GM21786 (cell line): Measurements from ENCODE around the gene ZFAND3.

Experiments
- ATAC-seq: cut with Tn5 transposase; IDR thresholded peaks from one replicate; pipeline ENCODE4 v1.9.1; 2021; ENCODE audit not compliant: unreplicated experiment

ZFAND3 gene

DNA sequence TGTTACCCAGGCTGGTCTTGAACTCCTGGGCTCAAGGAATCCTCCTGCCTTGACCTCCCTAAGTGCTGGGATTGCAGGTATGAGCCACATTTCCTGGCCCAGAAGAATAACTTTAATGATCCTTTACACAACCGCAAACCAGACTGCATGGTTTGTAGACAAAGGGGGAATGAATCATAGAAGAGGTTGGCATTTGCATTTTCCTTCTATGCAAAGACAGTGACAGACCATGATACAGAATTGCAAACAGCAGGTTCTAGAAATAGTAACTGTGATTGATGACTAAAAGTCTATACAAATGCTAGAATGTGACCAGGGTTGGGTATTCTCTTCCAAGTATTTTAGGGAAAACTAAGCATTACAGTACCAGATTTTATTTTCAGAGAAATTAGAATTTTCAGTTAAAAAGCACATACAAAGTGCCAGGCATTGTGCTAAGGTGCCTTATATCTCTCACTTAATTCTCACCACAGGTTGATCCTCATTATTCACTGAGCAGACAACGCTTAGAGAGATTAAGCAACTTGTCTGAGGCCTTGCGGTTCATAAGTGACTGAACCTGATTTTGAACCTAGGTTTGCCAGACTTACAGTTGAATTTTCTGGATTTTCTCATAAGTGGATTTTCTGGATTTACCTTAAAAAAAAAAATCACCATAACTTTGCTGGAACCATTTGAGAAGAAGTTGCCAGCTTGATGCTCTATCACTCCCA is 146.6 kb downstream of the ZFAND3 start:
- ATAC-seq, result peak; percentile 48

DNA sequence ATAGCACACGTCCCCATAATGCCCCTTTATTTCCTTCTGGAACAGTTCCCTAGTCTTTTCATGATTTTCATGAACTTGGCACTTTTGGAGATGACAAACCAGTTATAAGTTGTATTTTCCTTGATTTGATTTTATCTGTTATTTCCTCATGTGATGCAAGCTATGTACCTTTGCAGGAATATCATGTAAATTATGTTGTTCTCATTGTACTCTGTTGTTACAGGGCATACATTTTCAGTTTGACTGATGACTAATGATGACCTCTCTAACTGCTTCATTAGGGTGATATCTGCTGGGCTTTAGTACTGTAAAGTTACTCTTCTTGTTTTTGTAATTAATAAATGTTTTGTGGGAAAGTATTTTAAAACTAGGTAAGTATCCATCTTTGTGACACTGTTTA is 147.3 kb downstream of the ZFAND3 start:
- ATAC-seq, result no peak

DNA sequence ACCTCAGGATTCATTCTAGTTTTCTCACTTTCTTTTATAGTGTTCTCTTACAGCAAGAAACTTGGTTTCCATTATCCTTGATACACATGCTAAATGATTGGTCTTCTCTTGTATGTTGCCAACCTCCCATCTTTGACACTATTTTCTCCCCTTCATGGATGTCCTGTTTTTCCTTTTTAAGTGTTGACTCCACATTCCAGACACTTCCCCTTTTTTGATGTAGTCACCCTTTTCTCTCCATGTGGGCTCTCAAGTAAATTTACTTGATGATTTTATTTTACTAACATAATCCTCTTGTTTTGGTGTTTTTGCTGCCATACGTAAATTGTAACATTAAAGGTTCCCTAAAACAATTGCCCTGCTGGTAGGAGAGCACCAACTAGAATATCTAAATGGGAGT is 148.1 kb downstream of the ZFAND3 start:
- no peak for ATAC-seq

DNA sequence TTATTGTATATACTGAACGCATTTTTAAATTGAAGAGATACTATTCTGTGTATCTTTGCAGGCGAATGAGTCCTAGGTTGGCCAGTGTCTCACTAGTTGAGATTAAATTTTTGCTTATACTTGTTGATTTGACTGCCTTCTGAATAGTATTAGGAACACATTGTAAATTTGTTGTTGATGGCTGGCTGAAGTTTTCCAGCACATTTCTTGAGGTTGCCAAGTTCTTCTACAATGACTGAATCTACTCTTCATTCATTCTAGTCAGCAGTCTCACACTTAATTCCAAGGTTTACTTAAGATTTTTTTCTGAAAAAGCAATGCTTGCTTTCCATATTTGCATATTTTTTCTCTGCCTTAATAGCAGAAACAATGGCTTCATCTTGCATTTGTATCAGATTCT is 151.7 kb downstream of the ZFAND3 start:
- ATAC-seq, result no peak

DNA sequence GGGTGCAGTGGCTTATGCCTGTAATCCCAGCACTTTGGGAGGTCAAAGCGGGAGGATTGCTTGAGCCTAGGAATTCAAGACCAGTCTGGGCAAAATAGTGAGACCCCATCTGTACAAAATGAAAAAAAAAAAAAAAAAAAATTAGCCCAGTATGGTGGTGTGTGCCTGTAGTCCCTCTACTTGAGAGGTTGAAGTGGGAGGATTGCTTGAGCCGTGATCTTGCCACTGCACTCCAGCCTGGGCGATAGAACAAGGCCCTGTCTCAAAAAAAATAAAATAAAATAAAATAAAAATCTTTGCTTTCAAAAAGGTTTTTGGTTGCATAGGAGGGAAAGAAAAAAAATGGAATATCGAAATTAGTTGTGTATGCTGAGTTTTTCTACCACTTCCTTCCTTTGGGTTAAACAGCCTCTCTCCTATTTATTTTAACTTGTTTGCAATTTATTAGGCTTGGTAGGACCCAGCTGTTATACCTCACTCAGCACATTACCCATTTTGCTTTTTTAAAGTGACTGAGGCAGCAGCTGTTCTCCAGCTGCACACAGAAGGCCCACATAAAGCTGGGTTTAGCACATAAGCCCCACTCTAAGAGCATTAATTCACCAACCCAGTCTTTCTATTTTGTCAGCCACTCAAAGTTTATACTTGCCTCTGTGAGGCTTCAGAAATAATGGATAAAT is 152.3 kb downstream of the ZFAND3 start:
- no peak for ATAC-seq

DNA sequence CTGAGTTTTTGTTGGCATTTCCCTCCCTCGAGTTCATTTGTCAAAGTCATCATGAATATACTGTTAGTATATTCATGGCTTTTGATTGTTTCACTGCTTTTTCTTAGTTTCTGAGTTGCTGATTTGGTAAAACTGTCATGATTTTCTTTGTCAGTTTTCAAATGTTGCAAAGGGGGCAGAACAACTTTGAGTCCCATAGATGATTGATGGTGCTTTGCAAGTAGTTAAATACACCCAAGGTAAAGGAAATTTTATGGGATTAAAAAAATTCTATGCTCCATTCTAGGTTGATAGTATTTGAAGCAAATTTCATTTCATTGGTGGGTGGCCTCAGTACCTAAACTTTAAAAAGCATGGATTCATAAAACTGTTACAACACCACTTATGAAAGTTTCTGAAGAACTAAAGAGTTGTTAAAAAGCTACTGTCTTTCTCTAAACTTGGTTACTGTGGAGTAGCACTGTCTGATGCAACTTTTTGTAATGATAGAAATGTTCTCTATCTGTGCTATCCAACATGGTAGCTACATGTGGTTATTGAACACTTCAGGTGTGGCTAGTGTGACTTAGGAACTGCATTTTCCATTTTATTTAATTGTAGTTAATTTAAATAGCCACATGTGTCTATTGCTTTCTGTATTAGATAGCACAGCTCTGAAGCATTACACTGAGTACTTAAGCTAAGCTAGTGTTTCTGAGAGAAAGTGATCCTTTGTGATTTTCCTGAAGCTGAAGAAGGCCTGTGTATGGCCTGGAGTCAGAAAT is 153.6 kb downstream of the ZFAND3 start:
- no peak for ATAC-seq

DNA sequence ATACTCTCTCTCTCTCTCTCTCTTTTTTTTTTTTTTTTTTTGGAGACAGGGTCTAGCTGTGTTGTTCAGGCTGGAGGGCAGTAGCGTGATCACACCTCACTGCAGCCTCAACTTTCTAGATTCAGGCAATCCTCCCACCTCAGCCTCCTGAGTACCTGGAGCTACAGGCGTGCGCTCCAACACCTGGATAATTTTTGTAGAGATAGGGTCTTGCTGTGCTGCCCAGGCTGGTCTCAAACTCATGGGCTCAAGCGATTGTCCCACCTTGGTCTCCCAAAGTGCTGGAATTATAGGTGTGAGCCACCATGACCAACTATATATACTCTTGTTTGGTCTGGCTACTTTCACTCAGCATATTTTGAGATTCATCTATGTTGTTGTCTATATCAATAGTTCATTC is 154.9 kb downstream of the ZFAND3 start:
- no peak for ATAC-seq

DNA sequence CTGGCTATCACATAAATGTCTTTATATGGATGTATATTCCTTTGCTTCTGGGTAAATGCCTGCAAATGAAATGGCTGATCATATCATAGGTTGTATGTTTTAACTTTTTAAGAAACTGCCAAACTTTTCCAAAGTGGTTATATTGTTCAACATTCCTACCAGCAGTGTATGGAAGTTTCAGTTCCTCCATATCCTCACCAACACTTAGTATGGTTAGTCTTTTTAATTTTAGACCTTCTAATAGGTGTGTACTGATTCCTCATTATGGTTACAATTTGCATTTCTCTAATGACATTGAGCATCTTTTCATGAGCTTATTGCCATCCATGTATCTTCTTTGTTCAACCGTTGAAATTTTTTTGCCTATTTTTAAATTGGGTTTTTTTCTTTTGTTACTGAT is 155.4 kb downstream of the ZFAND3 start:
- ATAC-seq, result no peak

DNA sequence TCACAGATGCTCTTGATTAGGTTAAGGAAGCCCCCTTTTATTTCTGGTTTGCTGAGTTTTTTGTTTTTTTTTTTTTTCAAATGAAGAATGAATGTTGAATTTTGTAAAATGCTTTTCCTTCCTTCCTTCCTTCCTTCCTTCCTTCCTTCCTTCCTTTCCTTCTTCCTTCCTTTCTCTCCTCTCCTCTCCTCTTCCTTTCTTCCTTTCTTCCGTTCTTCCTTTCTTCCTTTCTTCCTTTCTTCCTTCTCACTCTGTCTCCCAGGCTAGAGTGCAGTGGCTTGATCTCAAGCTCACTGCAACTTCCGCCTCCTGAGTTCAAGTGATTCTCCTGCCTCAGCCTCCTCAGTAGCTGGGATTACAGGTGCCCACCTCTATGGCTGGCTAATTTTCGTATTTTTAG is 158.2 kb downstream of the ZFAND3 start:
- ATAC-seq, result no peak

DNA sequence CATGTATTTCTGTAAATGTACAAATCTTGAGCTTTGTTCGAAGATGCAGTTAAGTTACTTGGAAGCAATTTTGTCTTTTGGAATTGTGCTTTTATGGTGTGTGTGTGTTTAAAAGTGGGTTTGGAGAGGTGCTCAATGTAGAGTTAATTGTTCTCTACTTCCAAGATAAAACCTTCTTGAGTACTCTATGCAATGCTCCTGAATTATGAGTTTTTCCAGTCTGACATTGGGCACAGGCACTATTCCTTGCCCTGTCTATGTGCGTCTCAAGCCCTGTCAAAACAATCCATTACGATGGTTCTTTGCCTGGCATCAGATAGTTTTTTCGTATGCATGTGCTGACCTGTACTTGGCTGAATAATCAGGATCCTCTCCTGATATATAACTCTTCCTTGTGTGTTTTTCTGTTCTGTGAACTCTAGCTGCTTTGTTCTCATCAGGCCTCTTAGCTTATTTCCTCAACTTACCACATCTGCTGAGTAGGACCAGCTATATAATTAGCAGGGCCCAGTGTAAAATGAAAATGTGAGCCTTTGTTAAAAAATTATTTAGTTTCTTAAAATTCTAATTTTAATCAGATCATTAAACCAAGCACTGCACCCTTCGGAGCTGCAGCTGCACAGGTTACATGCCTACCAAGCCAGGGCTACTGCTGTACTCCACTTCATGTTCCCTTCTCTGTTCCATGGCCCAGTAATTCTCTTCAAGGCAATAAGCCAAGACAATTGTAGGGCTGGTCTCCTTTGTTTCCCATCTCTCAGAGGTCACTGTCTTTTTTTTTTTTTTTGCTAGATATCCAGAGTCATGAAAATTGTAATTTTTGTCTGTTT is 160.1 kb downstream of the ZFAND3 start:
- no peak for ATAC-seq

DNA sequence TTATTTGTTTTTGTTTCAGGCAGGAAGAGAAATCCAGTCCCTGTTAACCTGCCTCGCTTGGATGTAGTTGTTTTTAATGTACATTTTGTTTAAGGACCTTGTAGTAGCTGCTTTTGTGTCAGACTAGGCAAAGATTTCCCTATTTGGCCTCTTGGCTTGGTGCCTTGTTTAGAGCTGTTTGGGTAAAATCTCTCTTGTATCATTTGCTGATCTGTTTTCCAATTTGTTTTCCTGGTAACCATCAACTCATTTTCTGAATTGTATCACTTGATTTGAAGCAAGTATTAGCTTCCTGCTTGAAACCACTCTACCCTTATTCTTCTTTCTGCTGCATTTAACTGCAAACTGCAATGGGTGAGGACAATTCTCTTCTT is 160.7 kb downstream of the ZFAND3 start:
- no peak for ATAC-seq

DNA sequence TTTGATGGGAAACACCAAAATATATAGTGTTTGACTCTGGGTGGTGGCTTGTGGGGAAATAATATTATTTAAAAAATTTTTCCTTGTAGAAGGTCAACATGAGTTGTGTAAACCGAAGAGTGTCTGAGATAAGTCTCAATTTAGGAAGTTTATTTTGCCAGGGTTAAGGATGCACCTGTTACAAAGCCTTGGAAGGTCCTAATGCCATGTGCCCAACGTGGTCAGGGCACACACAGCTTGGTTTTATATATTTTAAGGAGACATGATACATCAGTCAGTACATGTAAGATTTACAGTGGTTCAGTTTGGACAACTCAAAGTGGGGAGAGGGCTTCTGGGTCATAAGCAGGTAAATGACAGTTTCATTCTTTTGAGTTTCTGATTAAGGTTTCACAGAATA is 162.1 kb downstream of the ZFAND3 start:
- no peak for ATAC-seq

DNA sequence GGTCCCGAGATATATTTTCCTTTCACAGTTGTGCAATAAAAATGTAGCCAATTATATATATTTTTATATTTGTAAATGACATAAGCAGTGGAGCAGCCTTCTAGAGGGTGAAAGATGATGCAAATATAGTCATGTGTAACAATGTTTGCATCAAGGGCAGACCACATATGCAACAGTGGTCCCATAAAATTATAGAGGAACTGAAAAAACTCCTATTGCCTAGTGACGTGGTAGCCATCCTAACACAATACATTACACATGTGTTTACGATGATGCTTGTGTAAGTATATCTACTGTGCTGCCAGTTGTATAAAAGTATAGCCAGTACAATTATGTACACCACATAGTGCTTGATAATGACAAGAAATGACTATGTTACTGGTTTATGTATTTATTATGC is 162.8 kb downstream of the ZFAND3 start:
- no peak for ATAC-seq

DNA sequence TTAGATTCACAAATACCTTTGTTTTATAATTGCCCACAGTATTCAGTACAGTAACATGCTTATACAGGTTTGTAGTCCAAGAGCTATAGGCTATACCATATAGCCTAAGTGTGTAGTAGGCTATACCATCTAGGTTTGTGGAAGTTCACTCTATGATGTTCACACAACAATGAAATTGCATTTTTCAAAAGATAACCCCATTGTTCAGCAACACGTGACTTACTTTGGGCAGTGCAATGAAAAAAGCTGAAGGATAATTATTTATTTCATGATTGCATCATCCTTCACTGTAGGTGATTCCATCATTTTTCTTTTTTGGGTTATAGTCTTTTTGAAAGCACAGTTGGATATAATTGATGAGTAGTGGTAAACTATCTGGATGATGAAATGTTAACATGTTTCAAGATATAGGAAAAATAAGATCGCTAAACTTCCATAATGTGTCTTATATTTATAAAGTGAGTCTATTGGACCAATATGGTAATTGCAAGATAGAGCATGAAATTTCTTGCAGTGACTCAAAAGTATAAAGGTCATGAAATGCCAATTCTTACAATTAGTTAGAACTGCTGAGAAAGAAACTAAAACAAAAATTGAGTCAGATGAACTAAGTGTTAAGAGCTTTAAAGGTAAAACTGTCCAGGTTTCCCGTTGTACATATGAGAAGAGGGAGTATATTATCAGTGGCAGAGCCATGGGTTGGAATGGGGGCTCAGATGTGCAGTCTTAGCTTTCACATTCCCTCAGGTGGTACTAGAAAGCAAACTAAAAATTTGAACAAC is 164.4 kb downstream of the ZFAND3 start:
- ATAC-seq, result no peak

DNA sequence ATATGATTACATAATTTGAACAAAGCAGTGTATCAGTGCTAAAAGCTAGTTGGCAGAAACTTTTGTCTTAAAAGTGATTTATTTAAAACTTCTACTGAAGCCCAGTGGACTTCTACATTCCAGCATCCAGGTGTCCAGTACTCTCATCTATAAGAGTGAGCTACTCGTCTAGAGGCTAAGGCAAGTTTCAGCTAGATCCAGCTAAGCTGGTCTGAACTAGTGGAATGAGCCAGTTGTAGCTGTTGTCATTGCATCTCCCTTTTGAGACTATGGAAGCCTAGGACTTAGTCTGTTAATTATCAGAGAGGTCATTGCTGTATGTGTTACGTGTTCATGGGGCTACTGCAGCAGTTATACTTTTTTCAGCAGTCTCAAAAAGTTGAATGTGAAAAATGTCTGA is 165.1 kb downstream of the ZFAND3 start:
- ATAC-seq, result no peak

DNA sequence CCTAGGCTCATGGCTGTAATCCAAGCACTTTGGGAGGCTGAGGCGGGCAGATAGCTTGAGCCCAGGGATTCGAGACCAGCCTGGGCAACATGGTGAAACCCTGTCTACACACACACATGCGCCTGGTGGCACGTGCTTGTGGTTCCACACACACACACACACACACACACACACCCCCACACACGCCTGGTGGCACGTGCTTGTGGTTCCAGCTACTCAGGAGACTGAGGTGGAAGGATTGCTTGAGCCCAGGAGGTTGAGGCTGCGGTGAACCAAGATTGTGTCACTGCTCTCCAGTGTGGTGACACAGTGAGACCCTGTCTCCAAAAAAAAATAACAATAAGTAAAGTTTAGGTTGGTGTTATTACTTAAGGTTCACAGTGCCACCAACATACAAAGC is 165.8 kb downstream of the ZFAND3 start:
- no peak for ATAC-seq

DNA sequence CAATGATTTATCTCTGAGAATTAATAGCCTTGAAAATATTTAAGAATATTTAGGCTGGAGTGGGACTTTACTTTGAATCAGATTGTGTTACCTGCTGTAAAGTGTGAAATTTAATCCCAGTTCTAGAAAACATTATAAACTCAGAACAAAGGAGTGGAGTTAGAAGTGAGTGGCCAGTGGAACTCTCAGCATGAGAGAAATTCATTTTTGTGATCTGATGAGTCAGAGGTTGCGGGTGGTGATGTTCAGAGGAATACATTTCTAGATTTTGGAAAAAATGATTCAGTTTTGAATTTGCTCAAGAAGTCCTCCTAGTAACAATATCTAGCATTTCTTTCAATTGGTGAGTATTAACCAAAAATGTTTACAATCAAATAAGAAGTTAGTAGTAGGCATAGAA is 167.5 kb downstream of the ZFAND3 start:
- no peak for ATAC-seq

DNA sequence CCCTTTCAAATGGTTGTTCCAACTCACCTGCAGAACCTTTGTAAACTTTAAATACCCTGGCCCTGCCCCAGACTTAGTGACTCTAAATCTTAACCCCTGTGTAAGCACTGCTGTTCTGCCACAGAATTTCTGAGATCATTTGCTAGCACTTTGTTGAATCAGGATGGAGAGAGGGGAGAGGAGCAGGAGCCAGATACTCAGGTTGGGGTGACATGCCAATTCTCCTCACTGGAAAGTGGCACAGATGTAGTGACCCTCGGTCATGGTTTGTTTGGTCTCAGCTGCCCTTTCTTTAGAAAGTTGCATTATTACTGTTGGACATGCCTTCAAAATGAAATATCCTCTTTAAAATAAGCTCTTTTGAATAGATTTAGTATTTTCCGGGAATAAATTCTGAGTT is 168.0 kb downstream of the ZFAND3 start:
- ATAC-seq, result no peak

DNA sequence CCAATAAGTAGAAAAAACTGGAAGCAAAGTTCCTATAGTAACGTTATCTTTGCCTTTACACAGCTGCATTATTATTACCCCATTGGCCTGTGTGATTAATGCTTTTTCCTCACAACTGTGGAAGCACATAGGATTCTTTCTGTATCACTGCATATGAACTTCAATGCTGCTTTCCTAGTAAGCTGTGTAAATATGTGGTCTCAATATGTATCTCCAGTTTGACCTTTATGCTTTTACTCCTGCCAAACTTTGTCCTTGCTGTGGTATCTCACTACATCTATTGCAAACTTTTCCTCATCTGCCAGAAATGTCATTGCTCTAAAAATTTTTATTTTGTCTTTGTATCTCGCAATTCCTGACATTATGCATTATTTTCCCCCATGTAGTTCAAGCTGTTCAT is 168.6 kb downstream of the ZFAND3 start:
- ATAC-seq, result no peak

DNA sequence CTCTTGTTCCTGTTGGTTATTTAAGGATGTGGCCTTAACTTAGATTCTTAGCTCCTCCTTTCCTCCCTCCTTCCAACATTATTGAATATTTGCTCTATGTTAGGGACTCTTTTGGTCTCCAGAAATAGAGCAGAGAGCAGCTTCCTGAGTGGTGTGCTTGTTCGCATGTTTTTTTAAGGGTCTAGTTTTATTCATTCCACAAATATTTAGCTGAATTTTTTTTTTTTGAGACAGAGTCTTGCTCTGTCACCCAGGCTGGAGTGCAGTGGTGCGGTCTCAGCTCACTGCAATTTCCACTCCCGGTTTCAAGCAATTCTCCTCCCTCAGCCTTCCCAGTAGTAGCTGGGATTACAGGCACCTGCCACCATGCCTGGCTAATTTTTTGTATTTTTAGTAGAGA is 169.2 kb downstream of the ZFAND3 start:
- ATAC-seq, result no peak
